ENCODE data around the gene CACNA1C.

Gene CACNA1C

DNA sequence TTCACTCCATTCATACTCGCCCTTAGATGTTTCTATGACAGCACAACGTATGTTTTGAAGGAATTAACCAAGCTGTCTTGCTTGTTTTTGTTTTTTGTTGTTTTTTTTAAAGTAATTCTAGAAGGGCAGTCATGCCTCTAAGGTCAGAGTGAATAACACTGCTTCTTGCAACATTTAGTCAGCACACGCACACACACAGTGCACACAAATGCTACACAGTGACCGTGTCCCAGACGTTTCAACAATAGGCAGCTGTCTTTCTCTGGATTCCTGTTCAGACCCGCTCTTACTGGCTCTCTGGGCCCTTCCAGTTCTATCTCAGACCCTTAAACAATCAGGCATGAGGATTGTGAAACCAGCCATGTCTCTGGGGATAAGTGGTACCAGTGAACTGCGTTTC lies 391.0 kb downstream of the CACNA1C start:
- DNase-seq, result no peak

DNA sequence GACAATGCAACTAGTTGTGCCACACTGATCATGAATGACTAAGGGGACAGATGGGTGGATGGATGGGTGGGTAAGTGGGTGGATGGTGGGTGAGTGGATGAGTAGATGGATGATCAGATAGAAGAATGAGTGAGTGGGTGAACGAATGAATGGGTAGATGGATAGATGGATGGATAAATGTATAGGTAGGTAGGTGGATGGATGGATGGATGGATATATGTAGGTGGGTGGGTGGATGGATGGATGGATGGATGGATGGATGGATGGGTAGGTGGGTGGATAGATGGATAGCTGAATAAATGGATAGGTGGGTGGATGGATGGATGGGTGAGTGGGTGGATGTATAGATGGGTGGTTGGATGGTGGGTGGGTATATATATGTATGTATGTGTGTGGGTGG lies 393.2 kb downstream of the CACNA1C start:
- DNase-seq, result no peak

DNA sequence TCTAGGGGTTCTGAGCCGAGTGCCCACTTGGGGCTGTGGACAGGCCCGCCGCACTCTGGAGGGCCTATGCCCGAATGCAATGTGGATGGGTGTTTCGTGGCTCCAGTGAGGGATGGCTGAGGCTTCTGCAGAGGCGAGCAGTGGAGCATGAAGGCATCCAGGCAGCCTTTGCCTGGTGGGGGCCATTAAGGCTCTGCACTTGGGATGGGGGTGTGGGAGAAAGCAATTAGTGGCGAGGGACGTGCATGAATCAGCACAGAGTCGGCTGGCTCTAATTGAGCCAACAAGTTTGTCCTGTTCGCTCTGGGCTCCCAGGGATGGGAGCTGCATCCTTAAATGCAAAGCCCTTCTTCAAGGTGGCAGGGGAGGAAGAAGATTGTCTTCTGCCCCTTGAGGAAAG lies 395.1 kb downstream of the CACNA1C start:
- no peak for DNase-seq

DNA sequence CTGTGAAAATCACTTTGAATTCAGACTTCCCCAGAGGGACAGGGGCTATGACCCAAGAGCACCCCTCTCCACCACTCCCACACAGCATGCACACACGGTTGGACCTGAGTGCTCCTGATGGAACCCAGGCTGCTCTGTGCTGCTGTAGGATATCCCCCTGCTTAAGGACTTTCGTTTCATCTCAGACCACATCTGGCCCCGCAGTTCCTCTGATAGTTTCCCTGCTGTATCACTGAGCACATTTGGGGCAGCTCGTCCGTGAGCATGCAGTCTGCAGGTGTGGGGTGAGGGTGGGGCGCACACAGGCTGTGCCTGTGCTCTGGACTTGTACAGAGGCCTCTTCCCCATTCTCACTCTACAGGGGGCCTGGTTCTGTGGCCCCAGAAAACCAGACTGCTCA lies 396.8 kb downstream of the CACNA1C start:
- no peak for DNase-seq

DNA sequence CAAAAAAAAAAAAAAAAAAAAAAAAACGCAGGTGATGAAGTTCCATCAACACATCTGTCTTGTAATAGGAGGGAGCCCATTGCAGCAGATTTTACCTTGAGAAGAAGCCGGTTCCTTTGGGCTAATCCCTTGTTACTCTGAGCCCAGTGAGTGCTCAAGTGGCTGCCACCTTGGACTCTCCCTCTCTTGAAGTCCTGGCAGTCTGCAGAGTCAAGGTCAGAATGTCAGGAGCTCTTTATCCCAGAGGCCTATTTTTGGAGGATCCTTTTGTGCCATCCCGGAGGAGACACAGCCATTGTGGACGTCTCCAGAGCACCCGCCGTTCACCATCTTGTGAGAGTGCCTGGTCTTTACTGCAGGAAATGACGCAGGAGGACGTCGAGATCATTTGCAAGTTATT lies 397.8 kb downstream of the CACNA1C start:
- no peak for DNase-seq

DNA sequence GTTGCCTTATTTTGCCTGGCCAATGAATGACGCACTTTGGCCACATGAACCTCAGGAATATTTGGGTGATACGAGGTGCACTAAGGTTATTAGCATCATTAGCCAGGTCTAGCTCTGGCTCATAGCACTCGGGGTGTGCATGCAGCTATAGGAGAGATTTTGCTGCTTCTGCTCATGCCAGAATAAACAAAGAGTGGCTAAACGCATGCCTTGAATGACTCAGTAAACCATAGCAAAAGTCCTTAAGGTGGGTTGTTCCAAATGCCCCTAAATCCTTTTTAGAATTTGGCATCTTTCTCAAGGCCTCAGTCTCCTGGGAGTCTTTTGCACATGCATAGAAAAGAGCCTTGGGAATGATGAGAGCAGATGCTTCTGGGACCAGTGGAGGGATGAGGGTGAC lies 398.2 kb downstream of the CACNA1C start:
- no peak for DNase-seq

DNA sequence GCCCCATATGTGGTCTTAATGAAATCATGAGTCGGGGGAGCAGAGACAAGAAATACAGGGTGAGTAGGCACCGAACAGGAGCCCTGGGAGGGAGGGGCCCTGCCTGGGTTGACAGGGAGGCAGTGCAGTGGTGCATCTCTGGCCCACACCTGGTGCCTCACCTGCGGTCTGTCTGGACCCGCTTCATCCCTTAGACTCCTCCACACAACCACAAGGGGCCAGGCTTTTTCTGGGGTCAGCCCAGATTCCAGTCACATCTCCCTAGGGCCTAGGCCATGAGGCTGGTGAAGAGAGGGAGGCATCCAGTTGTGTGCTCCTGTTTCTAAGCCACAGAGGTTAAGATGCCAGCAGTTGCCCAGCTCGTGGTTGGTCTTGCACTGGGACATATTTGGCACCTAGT lies 398.7 kb downstream of the CACNA1C start:
- DNase-seq, result no peak

DNA sequence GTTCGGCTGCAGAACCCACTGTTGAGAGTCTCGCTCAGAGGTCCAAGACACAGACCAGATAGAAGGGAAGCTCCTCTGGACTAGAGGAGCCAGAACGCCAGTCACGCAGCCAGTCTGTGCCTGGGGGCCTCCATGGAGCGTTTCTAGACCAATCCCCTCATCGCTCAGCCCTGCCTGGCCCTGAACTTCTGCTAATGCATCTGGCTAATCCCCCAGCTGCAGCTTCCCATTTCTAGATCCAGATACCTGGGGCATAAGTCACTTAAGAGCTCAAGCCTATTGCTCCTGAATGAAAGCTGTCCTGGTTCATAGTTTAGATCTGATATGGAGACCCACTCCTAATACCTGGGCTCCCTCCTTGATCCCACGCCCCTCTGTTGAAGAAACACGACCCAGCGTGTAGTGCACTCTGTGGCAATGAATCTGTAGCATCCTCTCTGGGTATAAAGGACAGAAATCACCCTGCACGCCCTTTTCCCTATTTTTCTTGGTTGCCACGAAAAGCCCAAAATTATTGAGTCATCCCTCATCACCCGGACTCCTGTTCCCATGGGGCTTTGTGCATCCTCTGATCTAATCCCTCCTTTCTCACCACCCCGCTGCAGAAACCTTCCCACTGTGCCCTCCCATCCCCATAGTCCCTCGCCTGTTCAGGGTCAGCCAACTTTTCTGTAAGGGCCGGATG lies 400.4 kb downstream of the CACNA1C start:
- no peak for DNase-seq

DNA sequence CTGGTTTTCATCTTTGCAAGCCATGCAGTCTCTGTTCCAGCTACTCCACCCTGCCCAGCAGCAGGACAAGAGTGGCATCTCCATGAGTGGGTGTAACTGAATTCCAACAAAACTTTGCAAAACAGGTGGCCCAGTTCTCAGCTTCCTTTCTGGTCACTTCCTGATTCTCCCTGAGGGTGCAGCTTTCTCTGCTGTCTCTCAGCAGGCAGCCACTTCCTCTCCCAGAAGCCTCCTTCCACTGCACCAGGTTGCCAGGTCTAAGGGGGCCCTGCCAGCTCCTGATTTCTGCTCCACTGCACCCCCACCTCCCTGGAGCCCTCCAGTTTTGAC lies 400.9 kb downstream of the CACNA1C start:
- DNase-seq, result no peak

DNA sequence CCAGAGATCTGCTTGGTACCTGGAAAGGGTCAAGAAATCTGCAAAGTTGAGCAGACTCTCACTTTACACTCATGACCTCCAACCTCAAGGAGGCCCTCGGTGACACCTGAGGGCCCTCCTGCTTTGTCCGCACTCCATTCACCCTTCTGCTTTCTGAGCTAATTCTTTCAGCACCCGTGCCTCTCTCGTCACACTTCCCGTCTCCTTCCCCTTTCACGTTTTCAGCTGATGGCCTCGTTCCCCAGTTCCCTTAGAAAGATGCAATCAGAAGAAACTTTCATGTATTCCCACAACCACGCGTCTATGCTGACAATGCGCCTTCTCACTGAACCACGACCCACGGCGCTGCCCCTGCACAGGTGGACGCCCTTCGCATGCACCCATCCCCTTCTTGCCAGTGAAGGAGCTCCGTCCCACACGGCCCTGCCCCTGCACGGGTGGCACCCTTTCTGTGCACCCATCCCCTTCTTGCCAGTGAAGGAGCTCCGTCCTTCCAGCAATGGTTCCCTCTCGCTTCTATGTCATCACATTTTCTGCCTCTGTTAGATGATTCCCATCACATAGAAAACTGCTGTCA lies 401.9 kb downstream of the CACNA1C start:
- no peak for DNase-seq

DNA sequence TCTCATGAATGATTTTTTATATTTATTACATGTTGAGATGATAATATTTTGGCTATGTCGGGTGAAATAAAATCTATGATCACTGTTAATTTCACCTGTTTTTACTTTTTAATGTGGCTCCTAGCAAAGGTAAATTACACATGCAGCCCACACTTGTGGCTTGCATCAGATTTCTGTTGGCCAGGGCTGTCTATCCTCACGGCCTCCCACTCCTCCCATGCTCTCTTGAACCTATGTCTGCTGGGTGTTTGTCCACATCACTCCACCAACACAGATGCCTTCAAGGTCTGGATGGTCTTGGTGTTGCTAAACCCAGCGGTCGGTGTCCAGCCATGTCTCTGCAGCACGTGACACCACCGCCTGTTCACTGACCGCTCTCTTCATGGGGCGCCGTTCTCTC lies 402.6 kb downstream of the CACNA1C start:
- no peak for DNase-seq

DNA sequence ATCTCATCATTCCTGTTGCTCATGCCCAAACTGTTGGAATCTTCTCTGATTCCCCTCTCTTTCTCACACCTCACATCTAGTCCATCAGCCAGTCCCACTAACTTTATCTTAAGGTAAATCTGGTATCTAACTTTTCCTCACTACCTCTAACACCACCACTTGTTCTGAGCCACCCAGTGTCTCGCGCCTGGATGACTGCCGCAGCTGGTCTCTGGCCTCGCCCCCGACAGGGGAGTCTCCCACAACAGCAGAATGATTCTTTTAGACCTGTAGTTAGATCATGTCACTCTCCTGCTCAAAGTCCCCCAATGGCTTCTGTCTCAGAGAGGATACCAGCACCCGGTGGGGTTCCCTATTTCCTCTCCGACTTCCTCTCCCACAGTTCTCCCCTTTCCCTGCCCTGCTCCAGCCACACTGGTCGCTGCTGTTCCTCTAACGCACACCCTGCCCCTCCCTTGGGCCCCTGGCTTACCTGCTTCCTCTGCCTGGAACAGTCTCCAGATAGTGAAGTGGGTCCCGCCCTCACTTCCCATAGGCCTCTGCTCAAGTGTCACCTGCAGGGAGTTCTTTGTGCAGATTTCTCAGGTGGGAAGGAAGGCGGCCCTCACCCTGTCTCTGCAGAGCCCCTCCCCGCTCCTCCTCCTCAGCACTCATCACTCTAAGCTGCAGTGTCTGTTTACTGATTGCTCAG lies 403.5 kb downstream of the CACNA1C start:
- no peak for DNase-seq

DNA sequence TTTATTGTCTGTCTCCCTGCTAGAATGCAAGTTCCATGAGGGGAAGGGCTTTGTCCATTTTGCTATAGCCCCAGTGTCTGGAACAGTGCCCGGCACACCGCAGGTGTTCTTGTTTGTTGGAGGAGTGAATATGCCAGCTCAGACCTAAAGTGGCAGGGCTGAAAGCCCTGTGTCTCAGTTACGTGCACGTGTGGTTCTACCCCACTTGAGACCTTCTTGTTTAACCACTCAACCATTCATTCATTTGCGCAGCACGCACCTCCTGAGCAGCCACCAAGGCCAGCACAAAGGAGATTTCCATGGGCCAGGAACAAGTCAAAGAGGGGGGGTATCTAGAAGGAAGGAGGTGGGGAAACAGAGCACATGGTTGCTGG lies 404.0 kb downstream of the CACNA1C start:
- no peak for DNase-seq

DNA sequence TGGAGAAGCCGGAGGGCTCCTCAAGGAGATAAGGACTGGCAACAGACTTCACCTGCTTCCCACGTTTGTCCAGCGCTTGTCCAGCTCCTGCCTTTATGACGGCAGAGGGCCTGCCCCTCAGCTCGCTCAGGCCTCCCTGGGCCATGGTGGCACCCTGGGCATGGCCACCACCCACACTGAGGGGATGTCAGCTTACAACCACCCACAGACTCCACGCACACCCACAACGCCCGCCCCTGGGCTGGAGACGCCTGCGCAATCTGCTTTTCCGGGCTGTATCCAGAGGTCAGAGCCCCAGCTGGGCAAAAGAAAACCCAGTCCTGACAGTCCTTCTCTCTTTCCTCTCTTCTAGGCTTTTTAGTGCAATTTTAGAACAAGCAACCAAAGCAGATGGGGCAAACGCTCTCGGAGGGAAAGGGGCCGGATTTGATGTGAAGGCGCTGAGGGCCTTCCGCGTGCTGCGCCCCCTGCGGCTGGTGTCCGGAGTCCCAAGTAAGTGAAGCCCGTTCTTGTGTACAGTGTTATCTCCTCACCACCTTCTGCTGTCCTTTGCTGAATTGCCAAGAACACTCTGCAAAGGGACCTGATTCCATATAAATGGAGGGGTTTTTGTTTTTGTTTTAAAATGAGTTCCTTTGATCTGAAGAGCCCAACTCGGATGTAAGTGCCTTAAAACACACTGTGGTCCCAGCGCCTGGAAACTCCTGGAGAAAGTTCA lies 404.6 kb downstream of the CACNA1C start:
- no peak for DNase-seq

DNA sequence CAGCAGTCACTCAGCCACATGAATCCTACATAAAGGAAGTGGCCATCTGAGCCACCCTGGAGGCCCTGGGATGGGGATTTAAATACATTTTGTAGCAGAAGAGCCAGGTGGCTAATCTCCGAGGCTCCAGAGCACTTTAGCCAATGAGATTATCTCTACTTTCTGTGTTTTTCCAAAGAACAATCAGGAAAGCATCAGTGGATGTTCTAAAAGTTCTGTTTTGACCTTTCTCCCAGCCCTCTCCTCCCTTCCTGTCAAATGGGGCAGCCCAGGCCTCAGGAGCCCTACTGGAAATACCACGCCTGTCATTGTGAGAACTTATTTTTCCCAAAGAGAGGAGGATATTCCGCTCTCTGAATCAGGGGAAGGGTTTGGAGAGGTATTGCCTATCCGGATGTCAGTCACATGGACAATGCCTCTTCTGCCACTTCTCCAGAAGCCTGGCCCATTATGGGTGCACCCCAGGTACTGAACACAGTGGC lies 405.2 kb downstream of the CACNA1C start:
- DNase-seq, result no peak

DNA sequence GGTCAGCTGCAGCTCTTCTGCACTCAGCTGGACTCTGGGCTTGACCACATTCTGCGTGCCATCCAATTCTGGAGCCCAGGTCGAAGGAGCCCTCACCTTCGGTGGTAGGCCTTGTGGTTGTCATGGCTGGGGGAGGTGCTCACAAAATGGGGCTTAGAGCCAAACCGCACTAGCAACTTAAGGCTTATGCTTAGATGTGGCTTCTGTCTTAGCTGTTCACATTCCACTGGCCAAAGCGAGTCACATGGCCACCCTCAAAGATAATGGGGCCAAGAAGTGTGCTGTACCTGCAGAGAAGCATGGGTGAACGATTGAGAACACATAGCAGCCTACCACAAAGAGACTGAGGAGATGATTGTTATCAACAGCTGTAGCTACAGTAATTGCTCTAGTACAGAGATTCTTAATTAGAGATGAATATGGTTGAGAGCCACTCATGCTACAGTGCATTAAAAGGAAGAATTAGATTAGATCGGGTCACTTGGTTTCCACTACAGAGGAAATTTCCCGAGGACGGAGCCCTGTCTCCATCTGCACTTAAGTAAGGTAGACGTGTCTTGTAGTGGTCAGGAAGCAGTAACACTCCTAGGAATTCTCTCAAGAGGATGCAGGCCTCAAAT lies 407.4 kb downstream of the CACNA1C start:
- no peak for DNase-seq

DNA sequence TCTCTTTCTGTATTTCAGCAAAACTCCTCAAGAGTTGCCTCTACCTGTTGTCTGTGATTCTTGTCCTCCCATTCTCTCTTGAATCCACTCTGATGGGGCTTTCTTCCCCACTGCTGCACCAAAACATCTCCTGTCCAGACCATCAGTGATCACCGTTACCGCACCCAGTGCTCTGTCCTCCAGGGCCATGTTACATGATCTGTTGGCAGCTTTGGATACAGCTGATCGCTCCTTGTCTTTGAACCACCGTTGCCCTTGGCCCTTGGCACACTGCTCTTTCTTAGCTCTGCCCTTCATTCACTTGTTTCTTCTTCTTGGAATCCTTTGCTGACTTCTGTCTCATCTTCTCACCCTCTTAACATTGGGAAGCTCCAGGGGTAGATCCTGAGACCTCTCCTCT lies 408.3 kb downstream of the CACNA1C start:
- no peak for DNase-seq

DNA sequence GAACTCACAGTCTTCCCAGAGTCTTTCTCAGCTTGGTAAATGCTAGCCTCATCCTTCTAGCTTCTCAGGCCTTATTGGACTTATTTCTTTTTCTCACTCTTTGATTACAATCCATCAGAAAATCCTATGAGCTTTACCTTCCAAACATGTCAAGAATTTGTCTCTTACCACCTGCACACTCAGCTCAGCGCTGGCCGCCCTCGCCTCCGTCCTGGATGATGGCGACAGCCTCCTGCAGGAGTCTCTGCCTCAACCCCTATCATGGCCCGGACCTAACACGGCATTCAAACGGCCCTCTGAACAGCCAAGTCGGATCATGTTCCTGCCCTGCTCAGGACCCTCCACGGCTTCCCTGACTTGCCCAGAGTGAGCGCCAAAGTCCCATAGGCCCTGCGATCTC lies 408.9 kb downstream of the CACNA1C start:
- DNase-seq, result no peak

DNA sequence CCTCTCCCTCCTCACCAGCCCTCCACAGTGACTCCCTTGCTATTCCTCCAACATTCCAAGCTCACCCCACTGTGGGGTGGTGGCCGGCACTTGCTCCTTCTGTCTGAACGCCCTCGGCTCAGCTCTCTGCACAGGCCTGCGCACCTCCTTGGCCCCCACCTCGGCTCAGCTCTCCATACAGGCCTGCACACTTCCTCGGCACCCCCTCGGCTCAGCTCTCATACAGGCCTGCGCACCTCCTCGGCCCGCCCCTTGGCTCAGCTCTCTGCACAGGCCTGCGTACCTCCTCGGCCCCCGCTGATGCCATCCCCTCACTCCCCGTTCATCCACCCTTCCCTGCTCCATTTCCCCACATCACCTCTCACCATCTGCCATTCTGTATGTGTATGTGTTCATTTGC lies 409.3 kb downstream of the CACNA1C start:
- no peak for DNase-seq

DNA sequence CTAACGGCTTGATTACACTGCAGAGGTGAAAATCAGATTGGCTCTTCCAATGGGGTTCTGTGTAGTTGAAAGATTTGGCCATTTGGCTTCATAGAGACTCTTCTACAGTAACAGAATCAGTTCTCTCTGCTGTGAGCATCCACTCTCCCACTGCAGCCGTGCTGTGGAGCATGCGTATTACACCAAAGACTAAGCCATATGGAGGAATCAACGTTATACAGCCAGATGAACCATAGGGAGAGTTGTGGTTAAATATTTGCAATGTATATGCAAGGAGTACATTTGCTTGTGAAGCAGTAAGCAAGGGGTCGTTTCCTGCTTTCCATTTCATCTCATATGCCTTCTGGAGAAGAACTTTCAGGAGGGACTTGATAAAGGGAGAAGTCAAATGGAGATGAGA lies 410.9 kb downstream of the CACNA1C start:
- DNase-seq, result no peak

DNA sequence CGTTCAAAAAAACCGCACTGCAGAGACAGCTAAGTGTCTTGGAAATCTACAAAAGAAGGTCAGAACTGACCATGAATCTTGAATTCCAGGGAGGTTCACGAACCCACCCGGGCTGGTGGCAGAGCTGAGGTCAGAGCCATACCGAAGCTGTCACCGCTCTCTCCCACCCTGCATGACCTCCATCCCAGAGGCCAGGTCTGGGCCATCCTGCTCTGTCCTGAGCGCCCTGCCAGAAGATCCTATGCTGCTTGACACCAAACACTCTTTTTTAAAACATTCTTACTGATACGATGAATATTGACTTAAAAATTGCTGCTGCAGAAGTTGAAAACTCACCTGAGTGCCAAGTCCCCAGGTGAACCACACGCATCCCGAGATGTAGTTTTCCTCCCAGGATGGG lies 412.9 kb downstream of the CACNA1C start:
- DNase-seq, result no peak

DNA sequence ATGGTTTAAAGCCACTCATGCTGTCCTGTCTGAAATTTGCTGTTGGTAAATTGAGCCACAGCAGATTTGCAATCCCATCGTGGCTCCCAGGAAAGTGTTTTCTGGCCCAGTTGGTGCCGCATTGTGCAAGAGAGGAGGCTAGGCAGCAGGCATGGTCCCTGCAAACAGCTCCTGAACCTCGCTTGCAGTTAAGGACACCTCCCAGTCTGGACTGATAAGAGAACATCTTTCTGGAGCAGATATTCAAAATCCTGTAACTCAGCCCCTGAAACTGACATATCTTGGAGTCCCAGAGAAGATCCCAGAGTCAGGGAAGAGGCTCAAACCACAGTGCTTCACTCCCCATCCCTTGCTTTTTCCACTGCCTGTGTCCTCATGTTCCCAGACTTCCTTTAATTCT lies 413.4 kb downstream of the CACNA1C start:
- no peak for DNase-seq

DNA sequence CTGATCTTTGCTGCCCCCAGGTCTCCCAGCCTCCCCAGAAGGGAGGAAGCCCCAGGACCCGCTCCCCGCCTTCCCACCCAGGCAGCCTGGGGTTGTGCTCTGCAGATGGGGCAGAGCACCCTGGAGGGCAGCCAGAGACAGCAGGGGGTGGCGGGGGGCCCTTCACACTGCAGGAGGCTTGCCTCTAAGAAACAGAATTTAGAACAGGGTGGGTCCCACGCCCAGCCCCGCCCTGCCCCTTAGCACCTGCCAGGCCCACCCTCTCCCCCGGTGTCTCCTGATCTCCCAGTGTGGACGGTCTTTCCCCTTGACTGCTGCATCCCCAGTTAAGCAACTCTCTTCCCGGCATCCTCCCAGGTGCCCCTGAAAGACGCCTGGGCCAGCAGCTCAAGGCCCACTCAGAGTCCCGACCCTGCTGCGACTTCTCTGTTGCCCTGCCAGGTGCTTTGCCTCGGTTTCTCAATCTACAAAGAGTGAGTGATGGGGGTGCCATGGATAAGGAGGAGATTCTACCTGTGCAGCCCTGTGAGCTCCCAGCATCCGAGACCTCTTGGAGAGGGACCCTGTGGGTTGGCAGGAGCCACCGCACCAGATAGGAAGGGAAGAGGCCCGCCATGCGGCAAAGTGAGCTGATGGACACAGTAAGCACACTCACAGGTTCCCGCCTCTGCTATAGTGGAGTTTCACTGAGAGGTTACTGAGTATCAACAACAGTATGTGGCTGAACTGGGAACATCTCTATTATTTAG lies 414.8 kb downstream of the CACNA1C start:
- DNase-seq, result no peak

All from NCI-H526 (cell line).